Measurements from ENCODE around the gene NAV2. TPM values are rescaled to one million over a fixed set of nuclear protein-coding genes. Genes with fewer than 3 reads are reported as not detected.

Gene NAV2
- total RNA-seq, 4 donors from 2014 or later, result 19.2 to 34.7 (median 25.8) TPM

DNA sequence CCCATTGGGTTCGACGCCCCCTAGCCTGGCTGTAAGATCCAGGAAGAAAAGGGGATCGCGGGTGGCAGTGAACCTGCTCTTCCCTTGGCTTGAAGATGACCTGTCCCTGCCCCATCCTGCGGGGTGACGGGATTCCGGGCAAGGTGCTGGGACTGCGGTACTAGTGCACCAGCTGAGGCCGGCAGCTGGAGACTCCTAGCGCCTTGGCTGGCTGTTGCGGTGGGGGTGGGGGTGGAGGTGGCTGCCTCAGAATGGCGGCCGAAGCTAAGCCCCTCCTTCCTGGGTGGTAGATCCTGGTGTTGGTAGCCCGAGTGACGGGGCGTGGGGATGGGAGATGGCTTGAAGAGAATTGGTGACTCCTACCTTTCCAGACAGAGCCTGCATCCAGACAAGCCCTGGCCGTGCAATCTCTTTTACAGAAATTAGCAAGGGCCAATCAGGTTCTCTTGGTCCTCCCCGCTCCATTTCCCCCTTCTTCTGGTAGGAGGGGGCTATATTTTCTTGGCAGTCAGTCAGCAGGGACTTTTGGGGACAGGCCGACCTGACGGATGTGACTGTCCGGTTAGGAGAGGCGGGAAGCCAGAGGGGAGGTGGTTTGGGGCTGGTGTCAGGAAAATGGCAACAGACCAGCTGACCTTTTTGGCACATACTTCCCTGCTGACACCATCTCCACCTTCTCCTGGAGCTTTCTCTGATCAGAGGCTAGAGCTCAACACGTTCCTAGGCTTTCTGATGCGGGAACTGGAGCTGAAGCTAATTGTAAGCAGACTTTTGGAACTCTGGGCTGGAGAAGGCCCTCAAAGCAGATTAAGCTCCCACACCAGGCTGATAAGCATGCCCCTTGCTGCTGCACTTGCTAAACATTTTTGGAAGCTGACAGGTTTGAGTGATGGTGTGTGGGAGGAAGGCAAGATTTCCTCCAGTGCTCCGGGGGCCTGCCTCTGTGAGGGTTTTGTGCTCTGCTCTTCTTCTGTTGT is 2.0 kb downstream of the NAV2 start:
- TF ChIP-seq POLR2A (IDR thresholded peaks at IDR 0.05), result no peak
- TF ChIP-seq, protein P1, sequence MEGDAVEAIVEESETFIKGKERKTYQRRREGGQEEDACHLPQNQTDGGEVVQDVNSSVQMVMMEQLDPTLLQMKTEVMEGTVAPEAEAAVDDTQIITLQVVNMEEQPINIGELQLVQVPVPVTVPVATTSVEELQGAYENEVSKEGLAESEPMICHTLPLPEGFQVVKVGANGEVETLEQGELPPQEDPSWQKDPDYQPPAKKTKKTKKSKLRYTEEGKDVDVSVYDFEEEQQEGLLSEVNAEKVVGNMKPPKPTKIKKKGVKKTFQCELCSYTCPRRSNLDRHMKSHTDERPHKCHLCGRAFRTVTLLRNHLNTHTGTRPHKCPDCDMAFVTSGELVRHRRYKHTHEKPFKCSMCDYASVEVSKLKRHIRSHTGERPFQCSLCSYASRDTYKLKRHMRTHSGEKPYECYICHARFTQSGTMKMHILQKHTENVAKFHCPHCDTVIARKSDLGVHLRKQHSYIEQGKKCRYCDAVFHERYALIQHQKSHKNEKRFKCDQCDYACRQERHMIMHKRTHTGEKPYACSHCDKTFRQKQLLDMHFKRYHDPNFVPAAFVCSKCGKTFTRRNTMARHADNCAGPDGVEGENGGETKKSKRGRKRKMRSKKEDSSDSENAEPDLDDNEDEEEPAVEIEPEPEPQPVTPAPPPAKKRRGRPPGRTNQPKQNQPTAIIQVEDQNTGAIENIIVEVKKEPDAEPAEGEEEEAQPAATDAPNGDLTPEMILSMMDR (IDR thresholded peaks at IDR 0.05), result no peak
- TF ChIP-seq EP300 (IDR thresholded peaks at IDR 0.05), result no peak
- Histone ChIP-seq H3K27ac (peak overlapping the region; percentile 30 to 88 (median 62)), H3K4me3 (peak overlapping the region; percentile 40 to 80 (median 54)), H3K9me3 (no peaks in the 10 kb centered on the region), H3K36me3 (no peaks in the 10 kb centered on the region), H3K27me3 (peaks cover 0 to 13% of the 10 kb centered on the region in 2 donors), H3K4me1 (peaks cover 0 to 79% (median 15%) of the 10 kb centered on the region in 4 donors)
- WGBS, 2 donors, result 12 to 15% methylated on average over 17 to 25 of the region's 25 CpGs
- peak in 1 of 2 donors; percentile 33 for DNase-seq (ENCODE audit: low spot score in 2 of 2)

DNA sequence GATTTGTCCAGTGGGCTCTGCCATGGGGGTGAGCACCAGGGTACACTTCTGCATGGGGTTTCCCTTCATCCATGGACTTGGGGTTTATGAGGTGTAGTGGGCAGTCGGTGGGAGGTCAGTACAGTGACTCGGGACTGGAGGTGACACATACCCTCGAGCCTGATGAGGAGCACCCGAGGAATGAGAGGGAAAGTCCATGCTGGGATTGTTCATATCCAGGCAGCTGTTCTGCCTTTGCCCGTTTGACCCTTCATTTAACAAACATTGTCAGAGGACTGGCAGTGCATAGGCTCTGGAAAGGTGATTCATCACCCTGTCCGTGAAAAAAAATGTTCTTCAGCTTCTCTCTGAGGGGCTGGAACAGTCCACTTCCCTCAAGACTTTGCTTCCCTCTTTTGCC is 2.7 kb downstream of the NAV2 start:
- H3K4me1 ChIP-seq, result peaks cover 0 to 84% (median 16%) of the 10 kb centered on the region in 4 donors
- no peak for DNase-seq (ENCODE audit: low spot score in 2 of 2)
- 38 to 41% methylated on average over 6 of the region's 6 CpGs for WGBS, 2 donors

DNA sequence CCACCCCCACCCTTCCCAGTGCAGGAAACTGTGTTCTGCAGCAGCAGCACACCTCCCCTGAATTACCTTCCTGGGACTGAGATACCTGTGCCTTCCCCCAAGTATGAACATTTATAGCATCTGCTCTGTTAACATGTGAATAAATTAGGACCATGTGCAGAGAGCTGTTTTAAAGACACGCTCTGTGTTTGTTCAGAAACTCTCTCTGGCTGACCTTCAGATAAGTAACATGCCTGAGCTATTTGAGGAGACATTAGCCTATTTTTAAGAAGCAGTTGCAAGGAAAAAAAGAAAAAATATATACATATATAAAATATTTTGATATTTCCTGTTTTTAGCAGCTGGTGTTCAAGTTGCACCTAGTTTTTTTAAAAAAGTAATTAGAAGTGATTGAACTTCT is 5.4 kb downstream of the NAV2 start:
- 36 to 38% methylated on average over 1 of the region's 1 CpG for WGBS, 2 donors
- H3K4me1 ChIP-seq, result peaks cover 0 to 97% (median 9%) of the 10 kb centered on the region in 4 donors
- H3K27me3 ChIP-seq, result peaks cover 0 to 13% of the 10 kb centered on the region in 2 donors
- H3K27ac ChIP-seq, result peak overlapping the region in 2 of 4 donors; percentile 84 to 88
- no peak overlapping the region for H3K4me3 ChIP-seq
- TF ChIP-seq, protein P1 (IDR thresholded peaks at IDR 0.05), result no peak
- no peak for TF ChIP-seq POLR2A (IDR thresholded peaks at IDR 0.05)
- no peak for TF ChIP-seq EP300 (IDR thresholded peaks at IDR 0.05)
- no peaks in the 10 kb centered on the region for H3K36me3 ChIP-seq
- no peaks in the 10 kb centered on the region for H3K9me3 ChIP-seq
- DNase-seq (ENCODE audit: low spot score in 2 of 2), result no peak

More for the DNA sequence above, 2.7 kb downstream of the NAV2 start:
- Histone ChIP-seq H3K9me3 (no peaks in the 10 kb centered on the region), H3K36me3 (no peaks in the 10 kb centered on the region), H3K27ac (peak overlapping the region in 3 of 4 donors; percentile 30 to 88 (median 81)), H3K27me3 (peaks cover 0 to 13% of the 10 kb centered on the region in 2 donors), H3K4me3 (peak overlapping the region; percentile 40 to 80 (median 54))
- TF ChIP-seq EP300 (IDR thresholded peaks at IDR 0.05), result no peak
- no peak for TF ChIP-seq POLR2A (IDR thresholded peaks at IDR 0.05)
- TF ChIP-seq, protein P1 (IDR thresholded peaks at IDR 0.05), result no peak

DNA sequence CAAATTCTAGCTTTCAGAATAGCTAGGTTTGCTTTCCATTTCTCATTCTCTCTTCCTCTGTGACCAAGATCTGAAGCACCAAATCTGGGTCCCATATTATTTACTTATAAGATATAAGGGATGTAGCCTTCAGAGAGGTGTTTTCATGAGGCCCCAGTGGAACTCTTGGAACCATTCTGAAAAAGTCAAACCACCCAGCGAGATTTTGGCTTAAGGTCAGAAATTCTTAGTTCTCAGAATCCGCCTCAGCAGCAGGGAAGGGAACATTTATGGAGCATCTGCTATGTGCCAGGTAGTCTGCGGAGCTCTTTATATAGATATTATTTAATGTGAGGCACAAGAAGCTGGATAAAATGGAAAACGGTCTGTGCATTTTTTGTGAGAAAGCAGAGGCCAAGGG is 6.3 kb downstream of the NAV2 start:
- 70 to 72% methylated on average over 4 of the region's 4 CpGs for WGBS, 2 donors
- no peak overlapping the region for H3K4me3 ChIP-seq
- H3K4me1 ChIP-seq, result peaks cover 0 to 97% (median 10%) of the 10 kb centered on the region in 4 donors
- H3K9me3 ChIP-seq, result no peaks in the 10 kb centered on the region
- peaks cover 0 to 8% of the 10 kb centered on the region in 2 donors for H3K27me3 ChIP-seq
- DNase-seq (ENCODE audit: low spot score in 2 of 2), result no peak
- peak overlapping the region in 2 of 4 donors; percentile 84 to 88 for H3K27ac ChIP-seq
- no peaks in the 10 kb centered on the region for H3K36me3 ChIP-seq
- TF ChIP-seq, protein P1 (IDR thresholded peaks at IDR 0.05), result no peak
- TF ChIP-seq POLR2A (IDR thresholded peaks at IDR 0.05) (no peak), EP300 (IDR thresholded peaks at IDR 0.05) (no peak)

DNA sequence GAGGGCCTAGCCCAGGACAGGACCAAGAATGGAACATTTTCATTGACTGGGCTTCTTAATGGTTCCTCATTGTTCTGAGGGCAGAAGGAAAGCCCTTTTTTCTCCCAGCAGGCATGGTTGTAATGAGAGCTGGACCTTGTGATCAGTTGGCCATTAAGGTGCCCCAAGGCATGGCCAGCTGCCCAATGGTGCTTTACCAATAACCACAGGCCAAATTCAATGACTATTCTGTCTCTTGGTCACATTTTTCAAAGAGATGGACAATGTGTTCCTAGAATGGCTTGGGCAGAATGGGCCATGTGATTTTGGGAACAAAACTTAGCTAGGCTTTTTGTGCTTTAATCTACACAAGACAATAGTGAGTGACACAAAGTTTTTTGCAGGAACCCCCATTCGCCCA is 7.3 kb downstream of the NAV2 start:
- no peak overlapping the region for H3K4me3 ChIP-seq
- H3K27ac ChIP-seq, result peak overlapping the region in 3 of 4 donors; percentile 15 to 88 (median 84)
- H3K36me3 ChIP-seq, result no peaks in the 10 kb centered on the region
- no peaks in the 10 kb centered on the region for H3K27me3 ChIP-seq
- peak in 1 of 2 donors; percentile 72 for TF ChIP-seq EP300 (IDR thresholded peaks at IDR 0.05)
- TF ChIP-seq, protein P1 (IDR thresholded peaks at IDR 0.05), result no peak
- 36 to 65% methylated on average over 1 of the region's 1 CpG for WGBS, 2 donors
- H3K9me3 ChIP-seq, result no peaks in the 10 kb centered on the region
- peaks cover 0 to 91% (median 14%) of the 10 kb centered on the region in 4 donors for H3K4me1 ChIP-seq
- no peak for DNase-seq (ENCODE audit: low spot score in 2 of 2)
